HG03159 (cell line): ENCODE results near the gene ADH1B.
"Not testable (repeated sequence)": the region's sequence is repeated elsewhere in the genome, so short reads cannot be mapped to it uniquely, and the experiment has no call there.

Experiments used
- ATAC-seq: cut with Tn5 transposase; IDR thresholded peaks from one replicate; pipeline ENCODE4 v1.9.1; 2021; ENCODE audit warnings: mild to moderate bottlenecking, moderate library complexity; ENCODE audit not compliant: unreplicated experiment

ADH1B gene

DNA sequence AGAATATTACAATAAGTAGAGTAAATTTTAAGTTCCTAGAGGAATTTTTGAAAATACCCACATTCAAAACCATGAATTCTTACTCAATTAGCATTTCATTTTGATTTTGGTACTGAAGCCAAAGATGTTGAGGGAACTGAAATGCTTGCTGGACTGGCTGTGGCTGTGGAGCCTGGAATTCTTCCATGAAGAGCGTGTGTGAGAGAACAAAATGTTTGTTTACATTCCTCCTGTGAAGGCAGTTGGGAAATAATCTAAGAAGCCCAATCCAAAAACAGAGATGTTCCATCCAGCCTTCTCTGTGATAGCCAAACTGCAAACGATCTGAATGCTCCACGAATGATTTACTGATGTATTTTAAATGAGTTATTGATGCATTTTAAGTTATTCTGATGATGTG lies 3.8 kb upstream of the ADH1B start:
- ATAC-seq = no peak

DNA sequence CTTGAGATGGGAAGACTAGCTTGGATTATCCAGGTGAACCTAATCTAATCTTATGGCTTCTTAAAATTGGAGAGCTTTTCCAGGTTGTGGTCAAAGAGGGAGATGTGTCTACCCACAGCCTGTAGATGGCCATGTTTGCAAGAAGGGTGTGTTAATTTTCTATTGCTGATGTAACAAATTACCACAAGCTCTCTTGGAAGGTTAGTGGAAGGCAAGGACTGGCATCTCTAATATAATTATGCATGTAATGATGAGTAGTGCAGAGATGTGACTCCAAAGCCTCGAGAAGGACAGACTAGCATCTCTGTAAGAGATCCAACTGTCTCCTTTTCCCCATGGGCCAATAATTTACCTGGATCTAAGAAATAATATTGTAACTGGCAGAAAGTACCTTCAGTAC lies 3.2 kb upstream of the ADH1B start:
- ATAC-seq = no peak

DNA sequence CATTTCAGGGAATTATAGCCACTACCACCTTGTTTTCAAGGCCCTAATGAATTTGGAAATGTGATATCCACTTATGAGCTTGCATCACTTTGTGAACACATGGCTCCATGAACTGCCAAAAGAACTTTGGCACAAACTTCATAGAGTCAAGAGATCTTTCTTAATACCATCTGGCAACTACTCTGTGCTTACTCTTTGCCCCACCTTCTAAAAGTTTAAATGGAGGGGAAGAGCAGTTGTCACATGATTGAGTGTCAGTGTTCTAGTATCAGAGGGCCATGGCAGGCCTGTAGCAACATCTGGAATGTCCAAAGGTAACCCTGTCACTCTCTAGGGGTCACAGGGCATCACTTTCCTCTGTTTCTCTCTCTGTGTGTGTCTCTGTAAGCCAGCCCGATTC lies 2.6 kb upstream of the ADH1B start:
- no peak for ATAC-seq

DNA sequence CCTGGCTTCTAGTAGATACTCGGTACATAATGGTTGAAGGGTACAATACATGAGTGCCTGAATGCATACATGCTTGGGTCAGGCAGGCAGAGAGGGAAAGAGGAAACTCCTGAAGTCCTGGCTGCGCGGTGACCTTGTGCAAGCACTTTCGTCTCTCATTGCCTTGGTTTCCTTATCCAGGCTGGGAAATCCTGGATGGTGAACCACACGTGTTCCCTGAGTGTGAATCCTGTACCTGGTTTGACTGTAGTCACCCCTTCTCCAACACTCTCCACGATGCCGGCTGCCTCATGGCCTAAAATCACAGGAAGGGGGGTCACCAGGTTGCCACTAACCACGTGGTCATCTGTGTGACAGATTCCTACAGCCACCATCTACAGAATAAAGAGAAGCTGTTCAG lies 3.4 kb downstream of the ADH1B start:
- not testable (repeated sequence) for ATAC-seq

DNA sequence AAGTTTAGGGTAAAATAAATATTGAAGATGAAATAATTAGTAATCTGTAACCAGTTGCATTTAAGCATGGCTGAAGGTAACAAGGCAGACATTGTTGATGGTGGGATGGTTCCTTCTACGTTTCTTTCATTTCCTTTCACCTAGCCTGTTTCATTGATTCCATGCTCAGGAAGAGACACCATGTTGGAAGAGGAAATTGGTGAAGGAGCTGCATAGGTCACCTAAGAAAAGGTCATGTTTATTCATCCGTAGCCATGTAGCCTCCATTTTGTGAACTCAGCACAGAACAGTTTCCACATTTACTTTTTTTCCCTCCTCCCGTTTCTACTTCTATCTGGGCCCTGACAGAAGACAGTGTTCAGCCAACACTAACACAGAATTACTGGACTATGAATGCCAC lies 3.8 kb downstream of the ADH1B start:
- ATAC-seq = no peak

DNA sequence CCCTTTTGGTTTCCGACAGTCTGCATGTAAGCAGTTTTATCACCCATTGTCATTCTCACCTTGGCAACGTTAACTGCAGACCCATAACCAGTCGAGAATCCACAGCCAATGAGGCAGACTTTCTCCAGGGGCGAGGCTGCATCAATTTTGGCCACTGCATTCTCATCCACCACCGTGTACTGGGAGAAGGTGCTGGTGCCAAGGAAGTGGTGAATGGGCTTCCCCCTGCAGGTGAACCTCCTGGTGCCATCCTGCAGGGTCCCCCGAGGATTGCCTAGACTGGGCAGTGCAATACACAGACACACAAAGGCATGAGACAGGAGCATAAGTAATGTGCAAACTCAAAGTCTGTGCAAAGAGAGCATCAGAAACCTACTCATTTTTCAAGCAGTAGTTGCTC lies 5.4 kb downstream of the ADH1B start:
- no peak for ATAC-seq

DNA sequence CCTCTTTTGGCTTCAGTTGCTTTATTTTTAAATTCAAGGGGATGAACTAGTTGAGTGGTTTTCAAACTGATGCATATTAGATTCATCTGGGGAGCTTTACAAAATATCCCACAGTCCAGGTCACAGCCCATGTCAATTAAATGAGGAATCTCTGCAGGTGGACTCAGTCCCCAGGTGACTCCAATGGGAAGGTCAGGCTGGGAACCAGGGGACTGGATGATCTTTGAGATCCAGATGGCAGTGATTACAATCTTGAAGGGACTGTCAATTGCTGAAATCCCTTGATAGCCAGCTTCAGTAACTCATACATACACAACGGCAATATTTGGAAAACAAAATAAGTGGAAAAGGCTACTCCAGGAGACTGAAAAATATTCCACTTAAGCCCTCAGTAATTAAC lies 7.0 kb downstream of the ADH1B start:
- ATAC-seq = no peak

DNA sequence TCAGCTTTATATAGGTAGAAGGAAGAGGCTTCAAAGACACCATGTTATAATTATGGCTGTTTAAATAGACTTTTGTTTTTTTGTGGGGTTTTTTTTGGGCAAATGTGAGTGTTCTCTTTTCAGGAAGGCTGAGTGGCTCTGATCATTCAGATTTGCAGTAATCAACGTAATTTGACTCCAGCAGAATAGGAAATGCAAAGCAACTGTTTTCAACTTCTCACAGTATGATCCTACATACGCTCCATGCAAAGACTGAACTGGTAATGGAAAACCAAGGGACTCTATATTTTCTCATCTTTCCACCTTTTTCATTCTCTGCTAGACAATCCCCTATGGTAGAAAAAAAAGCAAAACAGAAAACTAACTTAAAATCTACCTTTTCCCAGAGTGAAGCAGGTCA lies 10.8 kb downstream of the ADH1B start:
- no peak for ATAC-seq

DNA sequence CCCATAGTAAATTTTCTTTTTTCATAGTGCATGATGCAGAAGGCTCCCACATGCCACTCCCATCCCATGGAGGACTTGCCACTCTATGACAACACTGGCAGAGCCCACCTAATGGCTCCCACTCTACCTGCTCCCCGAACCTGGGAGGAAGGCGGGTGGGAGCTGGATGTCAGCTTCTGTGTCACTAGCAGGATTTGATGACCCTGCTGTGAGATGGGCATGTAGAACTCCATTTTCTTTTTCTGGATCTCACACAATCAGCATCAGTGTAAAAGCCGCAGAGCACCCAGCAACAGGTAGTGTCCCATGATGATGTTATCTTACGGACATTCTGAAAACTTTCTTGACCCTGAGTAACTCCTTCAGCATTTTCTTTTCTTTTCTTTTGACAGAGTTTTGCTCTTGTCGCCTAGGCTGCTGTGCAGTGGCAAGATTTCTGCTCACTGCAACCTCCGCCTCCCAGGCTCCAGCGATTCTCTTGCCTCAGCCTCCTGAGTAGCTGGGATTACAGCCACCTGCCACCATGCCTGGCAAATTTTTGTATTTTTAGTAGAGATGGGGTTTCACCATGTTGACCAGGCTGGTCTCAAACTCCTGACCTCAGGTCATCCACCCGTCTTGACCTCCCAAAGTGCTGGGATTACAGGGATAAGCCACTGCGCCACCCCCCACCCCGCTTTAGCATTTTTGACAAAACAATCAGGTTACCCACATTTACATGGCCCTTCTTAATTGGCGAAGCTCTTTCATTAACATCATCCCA lies 15.4 kb downstream of the ADH1B start:
- ATAC-seq = no peak

DNA sequence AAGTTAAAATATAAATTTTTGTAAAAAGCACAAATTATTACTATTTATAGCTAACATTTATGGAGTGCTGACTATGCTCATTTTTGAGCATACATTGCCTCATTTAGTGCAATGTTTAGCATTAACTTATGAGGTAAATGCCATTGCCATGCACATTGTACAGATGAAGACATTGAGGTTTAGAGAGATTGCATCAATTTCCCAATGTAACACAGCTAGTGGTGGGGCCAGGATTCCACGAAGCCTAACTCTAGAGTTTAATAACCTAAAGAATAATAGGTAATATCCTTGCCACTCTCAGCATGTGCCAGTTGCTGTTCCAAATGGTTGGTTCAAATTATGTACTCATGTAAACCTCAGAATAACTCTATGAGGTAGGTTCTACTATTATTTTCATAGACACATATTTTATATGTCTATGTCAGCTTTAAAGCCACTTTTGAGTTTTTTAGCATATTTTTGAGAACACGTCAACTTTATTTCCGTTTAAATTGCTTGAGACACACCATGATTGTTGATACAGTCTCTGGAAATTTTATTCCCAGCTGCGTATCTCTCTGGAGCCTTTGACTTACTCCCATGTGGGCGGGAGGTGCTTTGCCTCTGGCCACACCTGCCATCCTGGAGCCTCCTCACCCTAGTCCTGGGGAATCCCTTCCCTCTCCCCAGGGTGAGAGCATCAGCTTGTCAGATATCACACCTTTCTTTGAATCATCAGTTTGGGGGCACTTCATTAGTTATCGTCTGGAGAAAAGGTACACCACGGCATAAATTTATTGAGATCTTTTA lies 19.6 kb downstream of the ADH1B start:
- ATAC-seq = no peak

DNA sequence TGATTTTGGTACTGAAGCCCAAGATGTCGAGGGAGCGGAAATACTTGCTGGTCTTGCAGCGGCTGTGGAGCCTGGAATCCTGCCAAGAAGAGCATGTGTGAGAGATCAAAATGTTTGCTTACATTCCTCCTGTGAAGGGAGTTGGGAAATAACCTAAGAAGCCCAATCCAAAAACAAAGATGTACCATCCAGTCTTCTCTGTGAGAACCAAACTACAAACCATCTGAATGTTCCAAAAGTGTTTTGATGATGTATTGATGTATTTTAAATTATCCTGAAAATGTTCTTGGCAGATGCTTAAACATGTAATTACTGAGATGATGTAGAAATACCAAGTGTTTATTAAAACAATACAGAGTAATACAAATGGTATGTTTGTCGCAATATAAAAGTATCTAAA lies 20.3 kb downstream of the ADH1B start:
- ATAC-seq = no peak

DNA sequence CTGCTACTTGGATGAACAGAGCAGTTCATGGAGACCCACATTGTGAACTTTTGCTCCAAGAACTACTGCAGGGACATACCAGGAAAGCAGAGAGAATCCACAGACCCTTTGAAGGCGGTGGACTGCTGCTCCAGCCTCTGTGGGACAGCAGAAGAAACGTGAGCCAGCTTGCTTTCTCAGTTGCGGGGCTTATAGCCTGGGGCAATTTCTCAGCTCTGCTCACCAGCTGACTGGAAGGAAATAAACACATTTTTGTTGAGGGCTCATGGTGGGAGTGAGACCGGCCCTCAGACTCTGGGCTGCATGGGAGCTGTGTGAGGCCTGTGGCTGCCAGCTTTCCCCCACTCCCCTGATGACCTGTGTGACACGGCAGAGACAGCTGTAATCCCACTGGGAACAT lies 27.8 kb downstream of the ADH1B start:
- no peak for ATAC-seq

DNA sequence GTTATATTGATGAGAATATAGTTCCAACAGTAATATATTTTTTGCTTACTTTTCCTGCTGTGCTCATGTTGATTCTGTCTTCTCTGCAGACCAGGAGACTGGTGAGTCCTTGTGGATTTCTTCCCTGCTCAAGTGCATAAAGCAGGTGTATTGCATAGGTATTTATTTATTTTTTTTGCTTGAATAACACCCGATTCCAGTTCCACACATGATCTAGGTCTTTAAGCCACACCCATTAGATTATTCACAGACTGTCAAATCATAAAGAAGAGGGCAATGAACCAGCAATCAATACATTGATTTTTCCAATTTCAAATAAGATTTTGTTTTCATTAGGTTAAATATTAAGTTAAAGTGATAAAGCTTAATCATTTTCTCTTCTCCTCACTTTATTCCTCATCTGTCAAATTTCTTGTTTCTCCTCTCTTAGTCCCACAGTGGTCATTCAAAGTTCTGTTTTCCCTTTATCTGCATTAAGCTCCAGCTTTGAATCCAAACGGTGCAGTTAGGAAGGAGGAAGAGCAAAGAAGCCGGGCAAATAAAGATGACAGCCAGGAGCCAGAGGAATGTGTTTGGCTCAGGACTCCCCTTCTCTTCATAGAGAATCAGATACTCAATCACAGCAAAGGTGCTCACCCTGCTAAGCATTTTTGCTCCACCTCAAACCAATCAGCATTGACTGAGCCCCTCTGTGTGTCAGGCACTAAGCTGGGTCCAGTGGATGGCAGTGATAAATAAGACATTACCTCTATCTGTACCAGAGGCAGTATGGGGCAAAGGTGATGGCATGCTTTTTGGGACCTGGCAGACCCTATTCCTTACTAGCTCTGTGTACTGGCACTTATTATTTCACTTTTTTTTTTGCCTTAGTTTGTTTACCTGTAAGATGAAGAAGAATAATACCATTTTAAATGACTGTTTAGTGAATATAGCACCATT lies 30.1 kb downstream of the ADH1B start, which contains the start of gene ADH1A:
Gene ADH1A, minus strand, starts transcription at position 138 of the 939 bp plus-strand sequence. Its CDS starts 71 bp downstream, at position 67.
- ATAC-seq = no peak

DNA sequence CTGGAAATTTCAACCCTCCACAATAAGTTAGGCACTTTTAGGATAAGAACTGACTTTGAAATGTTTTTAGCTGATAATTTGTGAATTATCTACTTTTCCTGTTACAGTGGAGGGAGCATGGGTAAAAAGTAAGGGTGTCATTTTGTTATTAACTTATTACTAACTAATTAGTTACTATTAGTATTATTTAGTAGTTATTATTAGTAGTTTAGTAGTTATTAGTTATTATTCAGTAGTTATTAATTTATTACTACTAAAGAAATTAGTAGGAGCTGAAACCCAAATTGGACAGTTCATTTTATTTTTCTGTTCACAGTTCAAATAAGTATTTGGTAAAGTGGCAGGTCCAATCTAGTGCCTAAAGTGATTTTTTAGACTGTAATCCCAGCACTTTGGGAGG lies 35.8 kb downstream of the ADH1B start:
- no peak for ATAC-seq

DNA sequence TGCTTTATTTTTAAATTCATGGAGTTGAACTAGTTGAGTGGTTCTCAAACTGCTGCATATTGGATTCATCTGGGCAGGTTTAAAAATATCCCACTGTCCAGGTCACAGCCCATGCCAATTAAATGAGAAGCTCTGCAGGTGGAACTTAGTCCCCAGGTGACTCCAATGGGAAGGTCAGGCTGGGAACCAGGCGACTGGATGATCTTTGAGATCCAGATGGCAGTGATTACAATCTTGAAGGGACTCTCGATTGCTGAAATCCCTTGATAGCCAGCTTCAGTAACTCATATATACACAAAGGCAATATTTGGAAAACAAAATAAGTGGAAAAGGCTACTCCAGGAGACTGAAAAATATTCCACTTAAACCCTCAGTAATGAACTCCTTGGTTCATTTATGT lies 38.5 kb downstream of the ADH1B start:
- ATAC-seq = no peak

DNA sequence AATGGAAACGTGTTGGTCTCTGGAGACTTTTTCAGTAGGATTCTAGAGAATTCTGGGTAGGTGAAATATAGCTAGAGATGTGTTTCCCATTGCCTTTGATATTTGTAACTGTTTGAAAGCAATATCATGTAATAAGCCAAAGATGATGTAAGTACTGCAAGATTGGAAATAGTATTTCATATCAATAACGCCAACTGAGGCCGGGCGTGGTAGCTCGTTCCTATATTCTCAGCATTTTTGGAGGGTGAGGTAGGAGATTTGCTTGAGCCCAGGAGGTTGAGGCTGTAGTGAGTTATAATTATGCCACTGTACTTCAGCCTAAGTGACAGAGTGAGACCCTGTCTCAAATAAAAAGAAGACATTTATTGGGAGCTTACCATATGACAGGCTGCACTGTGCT lies 39.9 kb downstream of the ADH1B start:
- no peak for ATAC-seq

DNA sequence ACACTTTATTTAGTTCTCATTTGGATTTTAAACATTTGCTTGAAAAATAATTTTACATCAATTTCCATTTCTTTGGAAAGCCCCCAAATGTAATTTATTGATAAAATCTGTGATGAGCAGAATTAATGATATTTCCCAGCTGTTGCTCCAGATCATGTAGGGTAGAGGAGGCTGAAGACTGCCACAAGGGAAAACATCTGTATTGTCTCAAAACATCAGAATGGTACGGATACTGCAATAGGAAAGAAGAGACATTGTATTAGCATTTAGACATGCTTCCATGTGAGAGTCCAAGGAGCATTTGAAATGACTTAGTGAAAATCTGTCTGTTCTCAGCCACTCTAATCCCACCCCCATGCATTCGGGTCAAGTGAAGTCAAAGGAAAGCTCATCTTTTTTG lies 44.8 kb downstream of the ADH1B start:
- ATAC-seq = no peak

DNA sequence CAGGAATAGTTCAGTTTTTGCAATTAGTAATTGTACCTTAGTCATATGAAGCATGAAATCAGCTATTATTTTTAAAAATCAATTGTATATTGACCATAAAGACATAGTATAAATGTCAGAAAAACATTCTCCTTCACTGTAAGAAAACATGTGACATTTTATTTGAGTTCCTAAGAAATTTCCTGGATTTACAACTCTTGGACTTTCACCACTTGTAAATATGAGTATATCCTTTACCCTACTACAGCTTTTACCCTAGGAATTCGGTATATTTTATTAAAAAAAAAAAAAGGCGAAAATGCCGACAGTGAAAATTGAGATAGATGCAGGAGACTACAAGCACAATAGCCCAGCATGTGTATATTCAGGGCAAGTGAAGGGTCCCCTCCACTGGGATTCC lies 45.3 kb downstream of the ADH1B start:
- no peak for ATAC-seq

DNA sequence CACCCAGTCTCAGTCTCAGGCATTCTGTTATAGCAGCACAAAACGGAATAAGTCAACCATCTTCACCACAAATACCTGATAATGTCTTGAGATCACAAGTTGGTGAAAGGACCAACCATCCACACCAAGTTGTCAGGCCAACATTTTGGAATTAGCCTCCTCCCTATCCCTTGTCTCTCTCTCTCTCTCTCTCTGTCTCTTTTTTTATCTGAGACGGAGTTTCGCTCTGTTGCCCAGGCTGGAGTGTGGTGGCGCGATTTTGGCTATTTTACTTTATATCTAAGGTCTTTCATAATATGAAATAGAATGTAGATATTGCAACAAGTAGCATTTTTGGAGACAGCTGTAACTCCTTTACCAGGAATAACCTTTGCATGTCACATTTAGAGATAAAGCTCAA lies 46.2 kb downstream of the ADH1B start:
- ATAC-seq = no peak

DNA sequence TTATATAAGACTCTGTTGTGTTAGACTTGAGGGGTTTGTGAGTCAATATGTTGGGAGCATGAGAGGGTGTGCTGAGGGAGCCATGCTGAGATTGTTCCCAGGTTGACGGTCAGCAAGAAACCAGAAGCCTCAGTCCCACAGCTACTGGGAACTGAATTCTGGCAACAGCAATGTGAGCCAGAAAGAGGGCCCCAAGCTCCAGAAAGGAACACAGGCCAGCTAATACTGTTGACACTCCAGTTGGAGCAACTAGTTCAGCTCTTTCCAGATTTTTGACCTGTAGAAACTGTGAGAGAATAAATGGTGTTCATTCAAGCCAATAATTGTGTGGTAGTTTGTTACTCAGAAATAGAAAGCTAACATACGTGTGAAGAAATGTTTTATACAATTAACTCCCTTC lies 47.5 kb downstream of the ADH1B start:
- no peak for ATAC-seq

DNA sequence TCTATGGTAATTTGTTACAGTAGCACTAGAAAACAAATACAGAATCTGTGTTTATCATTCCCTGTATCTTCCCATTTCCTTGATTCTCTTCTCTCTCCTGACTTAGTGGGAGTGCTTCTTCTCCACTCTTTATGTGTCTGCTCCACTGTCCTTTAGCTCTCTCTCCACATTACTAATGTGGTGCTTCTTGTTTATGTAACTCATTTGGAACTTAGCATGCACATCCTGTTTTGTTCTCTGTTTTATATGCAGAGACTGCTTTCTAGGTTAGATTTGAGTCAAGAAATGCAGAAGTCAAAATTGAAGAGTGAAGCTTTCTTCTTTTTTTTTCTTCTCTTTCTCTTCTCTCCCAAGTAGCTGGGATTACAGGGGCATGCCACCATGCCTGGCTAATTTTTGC lies 56.3 kb downstream of the ADH1B start:
- ATAC-seq = peak; percentile 79
